Hepatocyte (in vitro differentiated cells): ENCODE results near the gene TOR1AIP2.

ENCODE experiments used
- EZH2 ChIP-seq: fragments of 200-600 bp; sonication (generic); IDR thresholded peaks from 2 replicates; pipeline ENCODE4 v1.6.1; 2016; ENCODE audit warnings: antibody characterized with exemption, mild to moderate bottlenecking, borderline replicate concordance
- TF ChIP-seq, protein P1 (sequence below): fragments of 200-600 bp; sonication (generic); IDR thresholded peaks from 2 replicates; pipeline ENCODE4 v1.5.1; 2016; ENCODE audit warnings: antibody characterized with exemption, mild to moderate bottlenecking; ENCODE audit not compliant: poor library complexity

DNA sequence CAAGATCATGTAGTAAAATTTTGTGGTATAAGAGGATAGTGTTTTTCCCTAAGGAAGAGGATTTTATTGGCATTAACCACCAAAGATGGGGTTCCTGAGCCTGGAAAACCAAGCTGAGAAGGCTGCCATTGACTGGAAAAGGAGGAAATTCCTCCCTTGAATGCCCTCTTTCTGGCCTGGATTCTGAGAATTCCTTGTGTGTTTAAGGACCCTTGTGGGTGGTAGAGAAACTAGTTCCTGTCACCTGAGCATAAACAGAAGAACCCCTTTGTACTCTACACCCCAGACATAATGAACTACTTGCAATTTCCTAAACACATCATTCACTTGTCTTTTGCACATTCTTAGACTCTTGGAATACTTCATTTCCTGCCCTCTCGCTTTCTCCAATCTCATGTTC lies 43.9 kb upstream of the TOR1AIP2 start:
- TF ChIP-seq, protein P1, sequence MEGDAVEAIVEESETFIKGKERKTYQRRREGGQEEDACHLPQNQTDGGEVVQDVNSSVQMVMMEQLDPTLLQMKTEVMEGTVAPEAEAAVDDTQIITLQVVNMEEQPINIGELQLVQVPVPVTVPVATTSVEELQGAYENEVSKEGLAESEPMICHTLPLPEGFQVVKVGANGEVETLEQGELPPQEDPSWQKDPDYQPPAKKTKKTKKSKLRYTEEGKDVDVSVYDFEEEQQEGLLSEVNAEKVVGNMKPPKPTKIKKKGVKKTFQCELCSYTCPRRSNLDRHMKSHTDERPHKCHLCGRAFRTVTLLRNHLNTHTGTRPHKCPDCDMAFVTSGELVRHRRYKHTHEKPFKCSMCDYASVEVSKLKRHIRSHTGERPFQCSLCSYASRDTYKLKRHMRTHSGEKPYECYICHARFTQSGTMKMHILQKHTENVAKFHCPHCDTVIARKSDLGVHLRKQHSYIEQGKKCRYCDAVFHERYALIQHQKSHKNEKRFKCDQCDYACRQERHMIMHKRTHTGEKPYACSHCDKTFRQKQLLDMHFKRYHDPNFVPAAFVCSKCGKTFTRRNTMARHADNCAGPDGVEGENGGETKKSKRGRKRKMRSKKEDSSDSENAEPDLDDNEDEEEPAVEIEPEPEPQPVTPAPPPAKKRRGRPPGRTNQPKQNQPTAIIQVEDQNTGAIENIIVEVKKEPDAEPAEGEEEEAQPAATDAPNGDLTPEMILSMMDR = no peak
- TF ChIP-seq EZH2 = no peak
